ENCODE data around the gene TMEM117.
"Not testable (repeated sequence)": the region's sequence is repeated elsewhere in the genome, so short reads cannot be mapped to it uniquely, and the experiment has no call there.

TMEM117 gene

GRCh38 chr12:43836475-43836989 is 651 bp downstream of the TMEM117 start:
- in situ Hi-C loops (cut with HindIII; ENCODE audit: low sequenced_read_pairs): no loop called here

GRCh38 chr12:43840338-43840737 is 4.5 kb downstream of the TMEM117 start:
- in situ Hi-C loops (cut with HindIII; ENCODE audit: low sequenced_read_pairs): no loop called here

GRCh38 chr12:43841253-43841652 is 5.4 kb downstream of the TMEM117 start:
- in situ Hi-C loops (cut with HindIII; ENCODE audit: low sequenced_read_pairs): no loop called here

GRCh38 chr12:43842259-43842658 is 6.4 kb downstream of the TMEM117 start:
- in situ Hi-C loops (cut with HindIII; ENCODE audit: low sequenced_read_pairs): no loop called here

- in situ Hi-C loops (cut with HindIII; ENCODE audit: low sequenced_read_pairs): not testable (repeated sequence)
These were observed 11.7 kb downstream of the TMEM117 start for GRCh38 chr12:43847425-43848225.

GRCh38 chr12:43848226-43848507 is 12.3 kb downstream of the TMEM117 start:
- in situ Hi-C loops (cut with HindIII; ENCODE audit: low sequenced_read_pairs): no loop called here

GRCh38 chr12:43848786-43849185 is 12.9 kb downstream of the TMEM117 start:
- in situ Hi-C loops (cut with HindIII; ENCODE audit: low sequenced_read_pairs): no loop called here

GRCh38 chr12:43852744-43853143 is 16.9 kb downstream of the TMEM117 start:
- in situ Hi-C loops (cut with HindIII; ENCODE audit: low sequenced_read_pairs): no loop called here

GRCh38 chr12:43856972-43857371 is 21.1 kb downstream of the TMEM117 start:
- in situ Hi-C loops (cut with HindIII; ENCODE audit: low sequenced_read_pairs): no loop called here

- in situ Hi-C loops (cut with HindIII; ENCODE audit: low sequenced_read_pairs): no loop called here
These were observed 22.2 kb downstream of the TMEM117 start for GRCh38 chr12:43858096-43858495.

GRCh38 chr12:43858991-43859390 is 23.1 kb downstream of the TMEM117 start:
- in situ Hi-C loops (cut with HindIII; ENCODE audit: low sequenced_read_pairs): no loop called here

GRCh38 chr12:43861015-43861839 is 25.3 kb downstream of the TMEM117 start:
- in situ Hi-C loops (cut with HindIII; ENCODE audit: low sequenced_read_pairs): no loop called here

GRCh38 chr12:43861840-43862150 is 25.9 kb downstream of the TMEM117 start:
- in situ Hi-C loops (cut with HindIII; ENCODE audit: low sequenced_read_pairs): no loop called here

GRCh38 chr12:43863770-43864366 is 28.0 kb downstream of the TMEM117 start:
- in situ Hi-C loops (cut with HindIII; ENCODE audit: low sequenced_read_pairs): no loop called here

- in situ Hi-C loops (cut with HindIII; ENCODE audit: low sequenced_read_pairs): not testable (repeated sequence)
These were observed 28.7 kb downstream of the TMEM117 start for GRCh38 chr12:43864557-43864956.

- in situ Hi-C loops (cut with HindIII; ENCODE audit: low sequenced_read_pairs): no loop called here
These were observed 33.3 kb downstream of the TMEM117 start for GRCh38 chr12:43869184-43869583.

GRCh38 chr12:43869765-43870164 is 33.9 kb downstream of the TMEM117 start:
- in situ Hi-C loops (cut with HindIII; ENCODE audit: low sequenced_read_pairs): not testable (repeated sequence)

GRCh38 chr12:43871258-43871657 is 35.4 kb downstream of the TMEM117 start:
- in situ Hi-C loops (cut with HindIII; ENCODE audit: low sequenced_read_pairs): not testable (repeated sequence)

- in situ Hi-C loops (cut with HindIII; ENCODE audit: low sequenced_read_pairs): no loop called here
These were observed 36.5 kb downstream of the TMEM117 start for GRCh38 chr12:43872396-43872795.

- in situ Hi-C loops (cut with HindIII; ENCODE audit: low sequenced_read_pairs): no loop called here
These were observed 42.2 kb downstream of the TMEM117 start for GRCh38 chr12:43878050-43878449.

- in situ Hi-C loops (cut with HindIII; ENCODE audit: low sequenced_read_pairs): loop anchor here (10.0 kb wide), 1 partner anchor 116 kb away; no protein-coding TSS in a partner anchor
These were observed 44.7 kb downstream of the TMEM117 start for GRCh38 chr12:43880547-43880946.
